ENCODE results near the gene EHD4.

The EHD4 gene

GRCh38 chr15:41975669-41976068 lies 3.3 kb upstream of the EHD4 start:
- peaks cover 3% of the 10 kb centered on the region; the same call in 1 of the 2 replicates for H3K4me1 ChIP-seq (ENCODE audit: control insufficient read depth, insufficient read depth, low read length)
- H3K27ac ChIP-seq (ENCODE audit: extremely low read depth, low read depth, low read length) = no peak overlapping the region
- TF ChIP-seq ZNF76 (tag by site-specific recombination; IDR thresholded peaks at IDR 0.05; ENCODE audit: borderline replicate concordance, low read depth) (no peak), ZNF530 (tag by site-specific recombination; IDR thresholded peaks at IDR 0.05; ENCODE audit: low read depth) (no peak), ZNF777 (tag by site-specific recombination; IDR thresholded peaks at IDR 0.05; ENCODE audit: borderline replicate concordance) (no peak), ZNF560 (tag by site-specific recombination; IDR thresholded peaks at IDR 0.05; ENCODE audit: borderline replicate concordance) (no peak), ZNF214 (tag by site-specific recombination; IDR thresholded peaks at IDR 0.05; ENCODE audit: borderline replicate concordance) (no peak), ZNF292 (tag by site-specific recombination; IDR thresholded peaks at IDR 0.05; ENCODE audit: borderline replicate concordance, low read depth) (no peak), ZNF10 (tag by site-specific recombination; IDR thresholded peaks at IDR 0.05) (no peak), GLI2 (tag by site-specific recombination; IDR thresholded peaks at IDR 0.05; ENCODE audit: borderline replicate concordance, low read depth) (no peak), ZNF146 (tag by site-specific recombination; IDR thresholded peaks at IDR 0.05) (no peak), ZNF132 (tag by site-specific recombination; IDR thresholded peaks at IDR 0.05; ENCODE audit: borderline replicate concordance) (no peak), ZBTB26 (tag by site-specific recombination; optimal IDR thresholded peaks at IDR 0.05) (no peak), ZBTB20 (tag by site-specific recombination; IDR thresholded peaks at IDR 0.05) (no peak), GLIS1 (tag by site-specific recombination; IDR thresholded peaks at IDR 0.05) (no peak), ZNF610 (tag by site-specific recombination; IDR thresholded peaks at IDR 0.05; ENCODE audit: borderline replicate concordance) (no peak), ZNF133 (tag by site-specific recombination; IDR thresholded peaks at IDR 0.05) (no peak), ZNF248 (tag by site-specific recombination; IDR thresholded peaks at IDR 0.05) (no peak), ZNF747 (tag by site-specific recombination; IDR thresholded peaks at IDR 0.05) (no peak), ZNF23 (tag by site-specific recombination; IDR thresholded peaks at IDR 0.05; ENCODE audit: borderline replicate concordance) (no peak)
- ChIA-PET CTCF (interaction anchor here (1.2 kb wide), 1 partner anchor 14 kb away, joined by 3 read pairs; no protein-coding TSS in a partner anchor), POLR2A (no interaction called here)
- H3K36me3 ChIP-seq (ENCODE audit: control insufficient read depth in 2 of 2, insufficient read depth in 1 of 2, low read length in 2 of 2) = no peaks in the 10 kb centered on the region
- no peaks in the 10 kb centered on the region for H3K9me3 ChIP-seq (ENCODE audit: control insufficient read depth, insufficient read depth, low read depth, low read length)
- no peak overlapping the region for H3K4me3 ChIP-seq (ENCODE audit: low read depth, low read length)

GRCh38 chr15:41974041-41974440 lies 1.7 kb upstream of the EHD4 start:
- ChIA-PET CTCF (interaction anchor here (0.7 to 0.8 kb wide), 2 partner anchors 10 to 51 kb away, joined by 3 read pairs; no protein-coding TSS in a partner anchor), POLR2A (no interaction called here)
- Histone ChIP-seq H3K9me3 (ENCODE audit: control insufficient read depth, insufficient read depth, low read depth, low read length) (no peaks in the 10 kb centered on the region), H3K27ac (ENCODE audit: extremely low read depth, low read depth, low read length) (no peak overlapping the region), H3K4me1 (ENCODE audit: control insufficient read depth, insufficient read depth, low read length) (peaks cover 10% of the 10 kb centered on the region), H3K36me3 (ENCODE audit: control insufficient read depth in 2 of 2, insufficient read depth in 1 of 2, low read length in 2 of 2) (no peaks in the 10 kb centered on the region), H3K4me3 (ENCODE audit: low read depth, low read length) (no peak overlapping the region)
- no peak for TF ChIP-seq GLIS1 (tag by site-specific recombination; IDR thresholded peaks at IDR 0.05)
- no peak for TF ChIP-seq ZBTB49 (tag by site-specific recombination; IDR thresholded peaks at IDR 0.05; ENCODE audit: low read depth)
- no peak for TF ChIP-seq ZNF449 (tag by site-specific recombination; IDR thresholded peaks at IDR 0.05)
- no peak for TF ChIP-seq ZNF792 (tag by site-specific recombination; IDR thresholded peaks at IDR 0.05)
- no peak for TF ChIP-seq MZF1 (tag by site-specific recombination; IDR thresholded peaks at IDR 0.05; ENCODE audit: borderline replicate concordance)
- no peak for TF ChIP-seq ZFHX2 (tag by site-specific recombination; conservative IDR thresholded peaks at IDR 0.05)
- no peak for TF ChIP-seq TSHZ1 (tag by site-specific recombination; IDR thresholded peaks at IDR 0.05; ENCODE audit: borderline replicate concordance)
- no peak for TF ChIP-seq ZNF510 (tag by site-specific recombination; IDR thresholded peaks at IDR 0.05; ENCODE audit: insufficient replicate concordance)
- TF ChIP-seq ZNF623 (tag by site-specific recombination; IDR thresholded peaks at IDR 0.05) = no peak

Data from HEK293 (cell line).